ENCODE results near the gene PRDX1.
"Not testable (repeated sequence)": the region's sequence is repeated elsewhere in the genome, so short reads cannot be mapped to it uniquely, and the experiment has no call there.

PRDX1 gene

DNA sequence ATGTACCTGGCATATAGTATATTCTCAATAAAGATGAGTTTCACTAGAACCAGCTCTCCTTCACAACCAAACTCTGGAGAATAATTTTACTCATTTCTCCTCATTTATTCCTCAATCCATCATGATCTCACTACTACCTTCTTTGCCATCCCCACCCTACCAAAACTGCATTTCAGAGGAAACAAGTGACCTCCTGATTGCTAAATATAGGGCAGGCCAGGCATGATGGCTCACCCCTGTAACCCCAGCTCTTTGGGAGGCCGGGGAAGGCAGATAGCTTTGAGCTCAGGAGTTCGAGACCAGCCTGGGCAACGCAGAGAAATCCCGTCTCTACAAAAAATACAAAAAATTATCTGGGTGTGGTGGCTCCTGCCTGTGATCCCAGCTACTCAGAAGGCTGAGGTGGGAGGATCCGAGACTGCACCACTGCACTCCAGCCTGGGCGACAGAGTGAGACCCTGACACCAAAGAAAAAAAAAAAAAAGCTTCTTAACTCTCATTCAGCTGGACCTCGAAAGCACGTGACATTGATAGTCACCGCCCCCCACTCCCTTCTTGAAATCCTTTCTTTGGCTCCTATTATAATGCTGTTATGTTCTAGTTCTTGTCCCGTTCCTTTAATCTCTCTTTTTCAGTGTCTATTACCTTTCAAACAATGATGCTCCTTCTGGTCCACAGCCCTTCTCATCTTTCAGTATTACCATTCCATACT lies 32.9 kb downstream of the PRDX1 start:
- CTCF ChIA-PET, result interaction anchor here (0.9 to 1.0 kb wide), 2 partner anchors 129 to 164 kb away, joined by 3 to 5 read pairs; no protein-coding TSS in a partner anchor
- no peak for DNase-seq (ENCODE audit: extremely low spot score)
- POLR2A ChIA-PET, result interaction anchor here (4.0 to 4.8 kb wide), 3 partner anchors 12 to 185 kb away, joined by 17 to 36 read pairs (median 28); partner anchors contain the start of genes CCDC163, MMACHC, MUTYH and TOE1
- TF ChIP-seq TARDBP (IDR thresholded peaks at IDR 0.05), result no peak
- no peak for TF ChIP-seq ARNT (IDR thresholded peaks at IDR 0.05)
- no peak for TF ChIP-seq L3MBTL2 (conservative IDR thresholded peaks at IDR 0.05)
- TF ChIP-seq, protein P1, sequence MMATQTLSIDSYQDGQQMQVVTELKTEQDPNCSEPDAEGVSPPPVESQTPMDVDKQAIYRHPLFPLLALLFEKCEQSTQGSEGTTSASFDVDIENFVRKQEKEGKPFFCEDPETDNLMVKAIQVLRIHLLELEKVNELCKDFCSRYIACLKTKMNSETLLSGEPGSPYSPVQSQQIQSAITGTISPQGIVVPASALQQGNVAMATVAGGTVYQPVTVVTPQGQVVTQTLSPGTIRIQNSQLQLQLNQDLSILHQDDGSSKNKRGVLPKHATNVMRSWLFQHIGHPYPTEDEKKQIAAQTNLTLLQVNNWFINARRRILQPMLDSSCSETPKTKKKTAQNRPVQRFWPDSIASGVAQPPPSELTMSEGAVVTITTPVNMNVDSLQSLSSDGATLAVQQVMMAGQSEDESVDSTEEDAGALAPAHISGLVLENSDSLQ (IDR thresholded peaks at IDR 0.05), result no peak
- no peak for TF ChIP-seq NFRKB (IDR thresholded peaks at IDR 0.05)
- TF ChIP-seq ZNF384 (IDR thresholded peaks at IDR 0.05), result no peak
- TF ChIP-seq FOXK2 (IDR thresholded peaks at IDR 0.05), result no peak
- TF ChIP-seq ELF4 (IDR thresholded peaks at IDR 0.05), result no peak
- no peak for TF ChIP-seq FOXM1 (IDR thresholded peaks at IDR 0.05; ENCODE audit: borderline replicate concordance)
- TF ChIP-seq BHLHE40 (IDR thresholded peaks at IDR 0.05; ENCODE audit: borderline replicate concordance), result no peak
- no peak for TF ChIP-seq SP1 (IDR thresholded peaks at IDR 0.05)
- no peak for TF ChIP-seq CTBP1 (IDR thresholded peaks at IDR 0.05; ENCODE audit: borderline replicate concordance)
- TF ChIP-seq FOXA1 (IDR thresholded peaks at IDR 0.05), result no peak
- no peak for TF ChIP-seq LEF1 (IDR thresholded peaks at IDR 0.05; ENCODE audit: borderline replicate concordance)
- no peak for TF ChIP-seq SUZ12 (IDR thresholded peaks at IDR 0.05)
- TF ChIP-seq HDGF (IDR thresholded peaks at IDR 0.05; ENCODE audit: borderline replicate concordance), result no peak

DNA sequence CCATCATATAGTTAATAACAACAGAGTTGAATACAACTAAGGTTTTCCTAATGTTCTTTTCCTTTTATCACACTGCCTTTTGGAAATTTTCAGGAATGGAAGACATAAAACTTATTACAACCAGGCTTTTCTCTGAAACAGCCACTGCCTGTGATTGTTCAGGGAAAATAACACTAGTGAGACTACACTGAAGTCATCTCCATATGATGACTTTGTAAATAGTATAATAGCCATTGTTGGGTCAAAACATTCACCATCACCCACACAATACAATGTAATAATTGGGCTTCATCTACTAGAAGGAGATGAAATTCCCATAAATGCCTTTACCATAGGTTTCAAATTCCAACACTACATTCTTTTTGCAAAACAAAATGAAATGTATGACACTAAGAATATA lies 35.7 kb downstream of the PRDX1 start:
- ChIA-PET POLR2A (no interaction called here), CTCF (interaction anchor here (0.6 kb wide), 1 partner anchor 466 kb away, joined by 4 read pairs; no protein-coding TSS in a partner anchor)

DNA sequence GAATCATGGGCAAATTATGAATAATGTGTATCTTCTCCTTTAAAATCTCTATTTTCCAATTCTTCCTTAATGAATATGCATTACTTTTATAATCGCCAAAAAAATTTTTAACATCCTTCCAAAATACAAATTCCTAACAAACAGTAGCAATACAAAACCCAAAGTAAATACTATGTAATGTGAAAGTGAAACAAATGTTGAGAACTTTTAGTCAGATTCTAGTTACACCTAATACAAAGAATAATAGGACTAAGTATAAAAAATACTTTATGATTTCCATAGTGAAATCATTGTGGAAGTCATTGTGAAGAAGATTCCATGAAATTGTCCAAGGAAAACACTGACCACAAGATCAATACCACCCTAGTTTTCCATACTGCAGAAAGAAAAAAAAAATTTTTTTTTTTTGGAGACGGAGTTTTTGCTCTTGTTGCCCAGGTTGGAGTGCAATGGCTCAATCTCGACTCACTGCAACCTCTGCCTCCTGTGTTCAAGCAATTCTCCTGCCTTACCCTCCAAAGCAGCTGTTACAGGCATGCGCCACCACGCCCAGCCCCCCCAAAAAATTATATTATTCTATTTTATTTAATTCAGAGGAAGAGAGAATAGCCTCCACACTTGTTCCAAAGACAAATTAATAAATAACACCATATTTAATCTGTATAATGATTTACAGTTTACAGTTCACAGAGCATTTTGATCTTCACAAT lies 42.5 kb downstream of the PRDX1 start:
- CTCF ChIA-PET, result interaction anchor here (0.7 kb wide), 1 partner anchor 522 kb away, joined by 4 read pairs; no protein-coding TSS in a partner anchor
- DNase-seq (ENCODE audit: extremely low spot score), result no peak
- POLR2A ChIA-PET, result interaction anchor here (1.0 kb wide), 1 partner anchor 12 kb away, joined by 3 read pairs; the partner anchor contains the start of gene TESK2
- TF ChIP-seq LEF1 (IDR thresholded peaks at IDR 0.05; ENCODE audit: borderline replicate concordance) (no peak), TARDBP (IDR thresholded peaks at IDR 0.05) (no peak), FOXK2 (IDR thresholded peaks at IDR 0.05) (no peak), ELF4 (IDR thresholded peaks at IDR 0.05) (no peak), L3MBTL2 (conservative IDR thresholded peaks at IDR 0.05) (no peak), FOXA1 (IDR thresholded peaks at IDR 0.05) (no peak), BHLHE40 (IDR thresholded peaks at IDR 0.05; ENCODE audit: borderline replicate concordance) (no peak), ZNF384 (IDR thresholded peaks at IDR 0.05) (no peak), SP1 (IDR thresholded peaks at IDR 0.05) (no peak), FOXM1 (IDR thresholded peaks at IDR 0.05; ENCODE audit: borderline replicate concordance) (no peak), HDGF (IDR thresholded peaks at IDR 0.05; ENCODE audit: borderline replicate concordance) (no peak), NFRKB (IDR thresholded peaks at IDR 0.05) (no peak), ARNT (IDR thresholded peaks at IDR 0.05) (no peak), CTBP1 (IDR thresholded peaks at IDR 0.05; ENCODE audit: borderline replicate concordance) (no peak), SUZ12 (IDR thresholded peaks at IDR 0.05) (no peak)
- TF ChIP-seq, protein P1 (IDR thresholded peaks at IDR 0.05), result no peak

More for the DNA sequence above, 35.7 kb downstream of the PRDX1 start:
- TF ChIP-seq LEF1 (IDR thresholded peaks at IDR 0.05; ENCODE audit: borderline replicate concordance), result no peak
- TF ChIP-seq HDGF (IDR thresholded peaks at IDR 0.05; ENCODE audit: borderline replicate concordance), result no peak
- no peak for TF ChIP-seq TARDBP (IDR thresholded peaks at IDR 0.05)
- TF ChIP-seq L3MBTL2 (conservative IDR thresholded peaks at IDR 0.05), result no peak
- TF ChIP-seq CTBP1 (IDR thresholded peaks at IDR 0.05; ENCODE audit: borderline replicate concordance), result no peak
- TF ChIP-seq ZNF384 (IDR thresholded peaks at IDR 0.05), result no peak
- no peak for TF ChIP-seq BHLHE40 (IDR thresholded peaks at IDR 0.05; ENCODE audit: borderline replicate concordance)
- TF ChIP-seq ARNT (IDR thresholded peaks at IDR 0.05), result no peak
- TF ChIP-seq NFRKB (IDR thresholded peaks at IDR 0.05), result no peak
- DNase-seq (ENCODE audit: extremely low spot score), result no peak

DNA sequence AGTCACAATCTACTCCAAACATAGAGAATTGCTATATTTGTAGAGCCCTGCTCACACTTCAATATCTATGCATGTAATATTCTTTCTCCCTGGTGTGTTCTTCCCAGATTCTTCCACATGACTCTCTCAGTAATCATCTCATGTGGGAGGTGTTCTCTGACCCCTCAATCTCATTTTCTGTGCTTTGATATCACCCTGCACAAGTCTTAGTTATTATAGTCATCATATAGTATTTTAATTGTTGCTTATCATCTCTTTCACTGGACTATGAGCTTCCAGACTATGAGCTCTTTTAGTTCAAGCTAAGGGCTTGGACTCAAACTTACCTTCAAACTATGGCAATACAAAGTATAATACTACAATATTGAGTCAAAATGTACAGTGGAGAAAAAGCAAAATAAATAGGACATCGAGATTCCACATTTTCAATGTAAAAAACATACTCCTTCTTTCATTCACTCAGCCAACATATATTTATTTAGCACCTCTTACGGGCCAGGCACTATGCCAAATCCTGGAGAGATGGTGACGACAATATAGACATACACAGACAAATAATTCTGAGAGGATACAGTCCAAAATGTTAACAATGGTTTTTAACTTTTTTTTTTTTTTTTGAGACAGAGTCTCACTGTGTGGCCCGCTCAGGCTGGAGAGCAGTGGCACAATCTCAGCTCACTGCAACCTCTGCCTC lies 43.4 kb downstream of the PRDX1 start:
- TF ChIP-seq ARNT (IDR thresholded peaks at IDR 0.05) (no peak), TARDBP (IDR thresholded peaks at IDR 0.05) (no peak)
- ChIA-PET CTCF (interaction anchor here (0.7 kb wide), 1 partner anchor 523 kb away, joined by 4 read pairs; no protein-coding TSS in a partner anchor), POLR2A (interaction anchor here (0.8 to 1.3 kb wide), 2 partner anchors 12 to 175 kb away, joined by 3 to 4 read pairs; partner anchors contain the start of gene TESK2)
- no peak for DNase-seq (ENCODE audit: extremely low spot score)

DNA sequence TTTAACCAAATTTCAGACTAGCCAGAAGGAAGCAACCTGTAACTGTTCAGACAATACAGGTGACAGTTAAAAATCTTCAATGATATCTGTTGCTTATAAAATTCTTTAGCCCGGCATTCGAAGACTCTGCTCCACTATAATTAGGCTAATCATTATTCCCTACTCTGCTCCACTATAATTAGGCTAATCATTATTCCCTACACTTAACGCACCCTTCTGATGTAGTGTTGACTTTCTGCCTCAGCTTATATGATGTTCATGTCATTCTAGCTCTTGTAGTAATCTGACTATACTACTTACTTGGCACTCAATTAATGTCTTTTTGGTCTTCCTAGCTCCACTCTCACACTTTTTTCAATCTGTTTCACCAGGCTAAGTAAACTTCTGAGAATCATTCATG lies 44.0 kb downstream of the PRDX1 start:
- no peak for DNase-seq (ENCODE audit: extremely low spot score)
- CTCF ChIA-PET, result no interaction called here
- POLR2A ChIA-PET, result interaction anchor here (0.8 to 1.3 kb wide), 2 partner anchors 13 to 174 kb away, joined by 3 to 4 read pairs; partner anchors contain the start of gene TESK2
- TF ChIP-seq FOXM1 (IDR thresholded peaks at IDR 0.05; ENCODE audit: borderline replicate concordance) (no peak), BHLHE40 (IDR thresholded peaks at IDR 0.05; ENCODE audit: borderline replicate concordance) (no peak), TARDBP (IDR thresholded peaks at IDR 0.05) (no peak), CTBP1 (IDR thresholded peaks at IDR 0.05; ENCODE audit: borderline replicate concordance) (no peak), NFRKB (IDR thresholded peaks at IDR 0.05) (no peak), L3MBTL2 (conservative IDR thresholded peaks at IDR 0.05) (no peak), ARNT (IDR thresholded peaks at IDR 0.05) (no peak)

DNA sequence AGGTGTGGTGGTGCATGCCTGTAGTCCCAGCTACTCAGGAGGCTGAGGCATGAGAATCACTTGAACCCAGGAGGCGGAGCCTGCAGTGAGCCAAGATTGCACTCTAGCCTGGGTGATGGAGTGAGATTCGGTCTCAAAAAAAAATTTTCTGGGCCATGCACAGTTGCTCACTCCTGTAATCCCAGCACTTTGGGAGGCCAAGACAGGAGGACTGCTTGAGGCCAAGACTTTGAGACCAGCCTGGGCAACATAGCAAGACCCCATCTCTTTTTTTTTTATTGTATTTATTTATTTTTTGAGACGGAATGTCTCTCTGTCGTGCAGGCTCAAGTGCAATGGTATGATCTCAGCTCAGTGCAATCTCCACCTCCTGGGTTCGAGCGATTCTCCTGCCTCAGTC lies 47.5 kb downstream of the PRDX1 start:
- POLR2A ChIA-PET, CTCF ChIA-PET: not testable (repeated sequence)

More for the DNA sequence above, 47.5 kb downstream of the PRDX1 start:
- not testable (repeated sequence) for DNase-seq (ENCODE audit: extremely low spot score)

Measured in HEK293T (cell line).